Activated CD4-positive, alpha-beta T cell treated with anti-CD3 and anti-CD28 coated beads, Interleukin-2, amount 10 ng/mL, durations not matched to agents 24 days and 14 days (primary cell): Measurements from ENCODE around the gene FOXK1. TPM values are rescaled to one million over a fixed set of nuclear protein-coding genes. Genes with fewer than 3 reads are reported as not detected.
A peak's percentile ranks its signal among the peaks of the same experiment; 100 is the strongest.
"Not testable (repeated sequence)": the region's sequence is repeated elsewhere in the genome, so short reads cannot be mapped to it uniquely, and the experiment has no call there.

Experiments
- DNase-seq: peaks from one replicate; pipeline ENCODE4 v3.0.0; 2022
- H3K27ac Mint-ChIP-seq: one replicate; pipeline ENCODE4 v1.8.0; 2022; ENCODE audit warnings: mild to moderate bottlenecking, mixed read lengths
- H3K27me3 Mint-ChIP-seq: one replicate; pipeline ENCODE4 v1.8.0; 2022; ENCODE audit warnings: mixed read lengths
- H3K36me3 Mint-ChIP-seq: one replicate; pipeline ENCODE4 v1.8.0; 2022; ENCODE audit warnings: low read depth, mild to moderate bottlenecking, mixed read lengths
- H3K4me1 Mint-ChIP-seq: one replicate; pipeline ENCODE4 v1.8.0; 2021; ENCODE audit warnings: mixed read lengths
- H3K4me3 Mint-ChIP-seq: one replicate; pipeline ENCODE4 v1.8.0; 2022; ENCODE audit warnings: mild to moderate bottlenecking, moderate library complexity, mixed read lengths
- H3K9me3 Mint-ChIP-seq: one replicate; pipeline ENCODE4 v1.8.0; 2021; ENCODE audit warnings: mixed read lengths
- intact Hi-C: fragments of 100-400 bp; cut with micrococcal nuclease; formaldehyde crosslinking; loops from one replicate; pipeline ENCODE4 v1.15.1; 2023
- total RNA-seq: library from RNA; stranded (reverse); gene quantifications from 2 replicates; pipeline ENCODE4 v1.2.3, GENCODE V29; 2022

Gene FOXK1
- total RNA-seq, 1 donor from 2014 or later = 36.6 TPM

- H3K36me3 Mint-ChIP-seq = peaks cover 17% of the 10 kb centered on the region
- H3K4me1 Mint-ChIP-seq = peaks cover 27% of the 10 kb centered on the region
- H3K4me3 Mint-ChIP-seq = peak overlapping the region; percentile 90
- intact Hi-C loops = loop anchor here (1.0 kb wide), 1 partner anchor 41 kb away; no protein-coding TSS in a partner anchor
- no peaks in the 10 kb centered on the region for H3K27me3 Mint-ChIP-seq
- peak; percentile 78 for DNase-seq
- peak overlapping the region; percentile 94 for H3K27ac Mint-ChIP-seq
- H3K9me3 Mint-ChIP-seq = no peaks in the 10 kb centered on the region
Observed at GRCh38 chr7:4682621-4683042, 537 bp downstream of the FOXK1 start.

GRCh38 chr7:4683043-4683883 is 1.2 kb downstream of the FOXK1 start:
- Mint-ChIP-seq H3K27me3 (no peaks in the 10 kb centered on the region), H3K4me1 (peaks cover 30% of the 10 kb centered on the region), H3K9me3 (no peaks in the 10 kb centered on the region), H3K4me3 (peak overlapping the region; percentile 90), H3K36me3 (peaks cover 19% of the 10 kb centered on the region), H3K27ac (peak overlapping the region; percentile 94)
- peak; percentile 75 for DNase-seq
- intact Hi-C loops = no loop called here

DNA sequence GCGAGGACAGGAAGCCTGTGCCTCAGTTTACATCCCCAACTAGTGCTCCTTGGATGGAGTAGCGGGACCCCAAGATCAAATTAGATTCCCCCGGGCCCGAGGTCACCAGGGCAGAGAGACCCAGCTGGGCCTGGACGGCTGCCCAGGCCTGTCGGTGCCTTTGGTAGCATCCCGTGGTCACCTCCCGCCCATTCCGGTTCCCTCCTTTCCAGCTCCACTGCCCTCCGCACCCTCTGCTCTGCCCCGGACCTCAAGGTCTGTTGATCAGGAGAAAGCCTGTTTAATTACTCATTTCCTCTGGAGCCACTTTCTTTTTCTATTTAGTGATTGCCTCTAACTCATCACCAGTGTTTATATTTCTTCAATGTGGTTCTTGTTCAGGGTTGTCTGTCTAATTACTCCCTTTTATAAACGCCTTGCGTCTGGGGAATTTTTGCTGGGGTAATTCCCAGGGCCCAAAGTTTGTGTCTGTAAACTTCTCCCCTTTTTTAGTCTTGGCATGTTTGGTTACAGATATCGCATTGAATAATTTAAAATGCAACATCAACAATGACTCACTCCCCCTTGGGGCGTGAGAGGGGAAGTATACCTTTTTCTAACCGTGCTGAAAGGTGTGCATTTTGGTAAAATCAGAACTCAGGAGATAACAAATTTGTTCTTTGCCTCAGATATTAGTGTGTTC is 1.9 kb downstream of the FOXK1 start:
- H3K27me3 Mint-ChIP-seq = no peaks in the 10 kb centered on the region
- no peaks in the 10 kb centered on the region for H3K9me3 Mint-ChIP-seq
- intact Hi-C loops = loop anchor here (1.0 to 2.0 kb wide), 5 partner anchors 41 to 91 kb away; partner anchors contain the start of gene AP5Z1
- peaks cover 30% of the 10 kb centered on the region for H3K4me1 Mint-ChIP-seq
- DNase-seq = peak; percentile 78
- H3K27ac Mint-ChIP-seq = peak overlapping the region; percentile 94
- peaks cover 19% of the 10 kb centered on the region for H3K36me3 Mint-ChIP-seq
- H3K4me3 Mint-ChIP-seq = peak overlapping the region; percentile 90

GRCh38 chr7:4684846-4685245 is 2.8 kb downstream of the FOXK1 start:
- Mint-ChIP-seq H3K9me3 (no peaks in the 10 kb centered on the region), H3K4me3 (peak overlapping the region; percentile 90), H3K27me3 (no peaks in the 10 kb centered on the region), H3K27ac (peak overlapping the region; percentile 94), H3K36me3 (peaks cover 22% of the 10 kb centered on the region), H3K4me1 (peaks cover 35% of the 10 kb centered on the region)
- no peak for DNase-seq
- intact Hi-C loops = loop anchor here (1.0 to 2.0 kb wide), 5 partner anchors 40 to 90 kb away; partner anchors contain the start of gene AP5Z1

GRCh38 chr7:4685676-4686075 is 3.6 kb downstream of the FOXK1 start:
- not testable (repeated sequence) for H3K9me3 Mint-ChIP-seq, H3K4me3 Mint-ChIP-seq, H3K27ac Mint-ChIP-seq, H3K27me3 Mint-ChIP-seq, DNase-seq
- intact Hi-C loops = loop anchor here (2.0 kb wide), 3 partner anchors 39 to 75 kb away; no protein-coding TSS in a partner anchor
- H3K4me1 Mint-ChIP-seq = peaks cover 41% of the 10 kb centered on the region
- peaks cover 22% of the 10 kb centered on the region for H3K36me3 Mint-ChIP-seq

- no peaks in the 10 kb centered on the region for H3K27me3 Mint-ChIP-seq
- intact Hi-C loops = no loop called here
- H3K36me3 Mint-ChIP-seq = peaks cover 20% of the 10 kb centered on the region
- H3K4me1 Mint-ChIP-seq = peaks cover 42% of the 10 kb centered on the region
- H3K4me3 Mint-ChIP-seq = no peak overlapping the region
- H3K27ac Mint-ChIP-seq = no peak overlapping the region
- no peaks in the 10 kb centered on the region for H3K9me3 Mint-ChIP-seq
- no peak for DNase-seq
Observed at GRCh38 chr7:4687956-4688355, 5.9 kb downstream of the FOXK1 start.

DNA sequence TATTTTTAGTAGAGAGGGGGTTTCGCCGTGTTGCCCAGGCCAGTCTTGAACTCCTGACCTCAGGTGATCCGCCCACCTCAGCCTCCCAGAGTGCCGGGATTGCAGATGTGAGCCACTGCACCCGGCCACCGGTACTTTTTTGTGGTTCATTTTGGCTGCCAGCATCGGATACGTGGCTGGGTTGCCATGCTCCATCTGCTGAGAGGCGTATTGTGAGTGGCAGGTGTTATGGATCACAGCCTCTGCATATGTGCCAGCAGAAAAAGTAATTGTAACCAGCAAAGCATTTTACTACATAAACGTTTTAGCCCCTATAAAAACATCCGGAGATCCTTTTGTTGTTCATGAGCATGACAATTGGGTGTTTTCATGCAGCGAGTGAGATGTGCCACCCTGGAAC is 7.1 kb downstream of the FOXK1 start:
- H3K27ac Mint-ChIP-seq = no peak overlapping the region
- intact Hi-C loops = no loop called here
- H3K36me3 Mint-ChIP-seq = peaks cover 16% of the 10 kb centered on the region
- no peaks in the 10 kb centered on the region for H3K27me3 Mint-ChIP-seq
- H3K9me3 Mint-ChIP-seq = no peaks in the 10 kb centered on the region
- no peak overlapping the region for H3K4me3 Mint-ChIP-seq
- DNase-seq = no peak
- peaks cover 37% of the 10 kb centered on the region for H3K4me1 Mint-ChIP-seq

DNA sequence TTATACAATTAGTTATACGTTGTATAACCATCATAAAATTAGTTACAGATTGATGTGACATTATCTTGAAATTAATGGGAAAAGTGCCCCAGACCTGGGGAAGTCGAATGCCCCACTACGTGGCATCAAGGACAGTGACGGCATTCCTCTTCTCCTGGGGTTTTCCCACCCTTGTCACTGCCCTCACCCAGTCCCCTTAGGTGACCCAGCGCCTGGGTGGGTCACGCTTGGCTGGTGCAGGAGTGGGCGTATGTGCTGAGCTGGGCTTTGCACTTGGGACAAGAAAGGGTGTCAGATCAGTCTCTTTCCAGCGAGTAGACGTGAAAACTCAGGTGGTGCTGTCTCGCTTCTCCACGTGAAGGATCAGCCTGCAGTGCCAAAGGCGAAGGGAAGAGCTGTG is 7.6 kb downstream of the FOXK1 start:
- Mint-ChIP-seq H3K36me3 (peaks cover 11% of the 10 kb centered on the region), H3K27ac (no peak overlapping the region), H3K4me3 (no peak overlapping the region), H3K4me1 (peaks cover 35% of the 10 kb centered on the region), H3K9me3 (no peaks in the 10 kb centered on the region), H3K27me3 (no peaks in the 10 kb centered on the region)
- no peak for DNase-seq
- intact Hi-C loops = no loop called here

GRCh38 chr7:4690953-4691856 is 9.1 kb downstream of the FOXK1 start:
- peaks cover 6% of the 10 kb centered on the region for H3K36me3 Mint-ChIP-seq
- H3K27me3 Mint-ChIP-seq = no peaks in the 10 kb centered on the region
- peak overlapping the region; percentile 58 for H3K27ac Mint-ChIP-seq
- no peak overlapping the region for H3K4me3 Mint-ChIP-seq
- H3K4me1 Mint-ChIP-seq = peaks cover 31% of the 10 kb centered on the region
- intact Hi-C loops = no loop called here
- no peak for DNase-seq
- no peaks in the 10 kb centered on the region for H3K9me3 Mint-ChIP-seq

GRCh38 chr7:4692055-4692454 is 10.0 kb downstream of the FOXK1 start:
- DNase-seq = no peak
- Mint-ChIP-seq H3K36me3 (peaks cover 6% of the 10 kb centered on the region), H3K4me3 (no peak overlapping the region), H3K4me1 (peaks cover 28% of the 10 kb centered on the region), H3K27me3 (no peaks in the 10 kb centered on the region), H3K9me3 (no peaks in the 10 kb centered on the region), H3K27ac (no peak overlapping the region)
- intact Hi-C loops = no loop called here

- peaks cover 28% of the 10 kb centered on the region for H3K4me1 Mint-ChIP-seq
- intact Hi-C loops, H3K9me3 Mint-ChIP-seq, DNase-seq, H3K27ac Mint-ChIP-seq, H3K4me3 Mint-ChIP-seq, H3K36me3 Mint-ChIP-seq, H3K27me3 Mint-ChIP-seq: not testable (repeated sequence)
Observed at GRCh38 chr7:4692622-4693021, 10.5 kb downstream of the FOXK1 start.

GRCh38 chr7:4693152-4693551 is 11.1 kb downstream of the FOXK1 start:
- no peak for DNase-seq
- Mint-ChIP-seq H3K36me3 (peaks cover 3% of the 10 kb centered on the region), H3K4me1 (peaks cover 26% of the 10 kb centered on the region), H3K9me3 (no peaks in the 10 kb centered on the region), H3K4me3 (no peak overlapping the region), H3K27ac (no peak overlapping the region), H3K27me3 (no peaks in the 10 kb centered on the region)
- intact Hi-C loops = no loop called here

- intact Hi-C loops = no loop called here
- no peak for DNase-seq
- Mint-ChIP-seq H3K9me3 (no peaks in the 10 kb centered on the region), H3K36me3 (peaks cover 3% of the 10 kb centered on the region), H3K27ac (no peak overlapping the region), H3K4me1 (peaks cover 26% of the 10 kb centered on the region), H3K27me3 (no peaks in the 10 kb centered on the region), H3K4me3 (no peak overlapping the region)
Observed at GRCh38 chr7:4693749-4694148, 11.7 kb downstream of the FOXK1 start.
